CD4-positive, alpha-beta T cell treated with Interleukin-15 for 1 hour (primary cell): Measurements from ENCODE around the gene LDHAL6B.

Experiments
- DNase-seq: peaks from one replicate; pipeline ENCODE4 v3.0.0-alpha.2; 2020

LDHAL6B gene

DNA sequence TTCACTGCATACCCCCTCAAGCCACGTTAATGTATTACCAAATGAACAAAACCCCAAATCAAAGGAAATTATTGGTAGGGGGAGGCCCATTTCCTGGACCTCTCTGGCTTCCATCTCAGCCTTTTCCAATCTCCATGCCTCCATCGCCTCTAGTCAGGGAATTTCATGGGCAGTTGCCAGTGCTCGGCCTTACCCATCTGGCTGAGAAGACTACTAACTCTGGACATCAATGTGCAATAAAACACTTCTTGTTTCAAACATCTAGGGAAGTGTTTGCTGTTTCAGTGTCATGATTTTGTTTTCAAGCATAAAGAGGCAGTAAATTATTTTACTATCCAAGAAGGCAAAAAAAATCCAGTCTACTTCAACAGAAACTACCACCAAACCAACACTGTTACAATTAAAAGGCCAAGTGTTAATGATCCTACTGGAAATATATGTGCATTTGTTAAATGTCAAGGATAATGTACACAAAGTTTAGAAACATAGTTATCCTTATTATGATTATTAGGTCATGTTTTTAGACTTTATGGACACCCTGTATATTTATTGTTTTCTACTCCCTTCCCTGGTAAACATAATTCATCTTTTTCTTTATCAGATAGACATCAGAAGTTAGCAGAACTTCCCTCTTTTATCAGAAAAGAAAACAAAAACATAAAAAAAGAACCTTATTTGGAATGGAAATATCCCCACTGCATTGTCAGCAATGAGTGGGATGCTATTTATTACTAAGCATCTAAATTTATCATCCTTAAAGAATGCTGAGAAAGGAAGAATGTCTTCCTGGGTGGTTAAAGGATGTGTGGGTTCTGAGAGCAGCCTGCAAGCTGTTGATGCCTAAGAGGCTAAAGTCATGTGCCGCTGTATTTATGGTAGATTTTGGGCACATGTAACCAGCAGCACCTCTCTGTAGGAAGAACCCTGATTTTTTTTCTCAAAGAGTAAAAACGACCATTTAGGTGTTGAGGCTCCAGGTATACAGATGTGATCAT lies 15.2 kb downstream of the LDHAL6B start:
- DNase-seq, result no peak

DNA sequence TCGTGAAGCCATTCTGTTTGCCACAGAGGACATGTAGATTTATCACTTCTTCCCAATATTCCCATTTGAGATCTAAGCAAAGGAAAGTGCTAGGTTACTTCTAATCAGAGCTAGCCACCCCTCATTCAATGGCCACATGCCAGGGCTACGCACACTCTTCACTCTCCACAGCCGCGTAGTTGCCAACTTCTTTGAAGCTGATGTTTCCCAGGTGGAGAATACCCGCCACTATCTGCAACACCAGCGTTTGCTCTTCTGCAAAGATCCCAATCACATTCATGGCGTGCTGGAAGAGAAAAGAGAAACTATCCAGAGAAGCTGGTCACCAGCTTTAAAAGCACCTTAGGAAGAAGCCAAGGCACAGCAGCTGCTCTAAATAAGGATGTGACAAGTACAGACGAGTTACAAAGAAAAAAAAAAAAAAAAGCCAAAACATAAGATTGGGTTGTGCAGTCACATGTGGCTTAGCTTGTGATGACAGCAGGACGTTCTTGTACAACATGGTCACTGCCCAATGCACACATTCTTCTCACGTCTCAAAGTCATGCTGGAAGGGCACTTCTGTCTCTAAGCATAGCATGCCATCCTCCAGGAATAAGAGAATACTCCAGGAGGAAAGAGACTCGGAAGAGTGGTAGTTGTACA lies 16.4 kb downstream of the LDHAL6B start:
- no peak for DNase-seq

DNA sequence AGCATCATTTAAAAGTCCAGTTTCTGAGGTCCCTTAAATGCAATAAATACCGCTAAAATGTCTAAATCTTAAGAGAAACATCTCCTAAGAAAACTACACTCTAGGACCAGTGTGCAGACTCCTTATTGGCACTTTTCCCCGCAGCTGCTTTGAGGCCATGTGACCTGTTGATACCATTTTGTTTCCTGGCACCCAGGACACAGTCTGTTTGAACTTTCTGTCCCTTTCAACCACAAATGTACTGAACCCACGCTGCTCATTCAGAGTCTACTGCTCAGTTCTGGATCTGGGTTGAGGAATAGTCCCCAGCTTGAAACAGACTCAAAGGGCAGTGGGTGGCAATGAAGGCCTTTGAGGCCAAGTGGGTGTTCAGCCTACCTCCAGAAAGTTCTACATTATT lies 17.1 kb downstream of the LDHAL6B start:
- no peak for DNase-seq

DNA sequence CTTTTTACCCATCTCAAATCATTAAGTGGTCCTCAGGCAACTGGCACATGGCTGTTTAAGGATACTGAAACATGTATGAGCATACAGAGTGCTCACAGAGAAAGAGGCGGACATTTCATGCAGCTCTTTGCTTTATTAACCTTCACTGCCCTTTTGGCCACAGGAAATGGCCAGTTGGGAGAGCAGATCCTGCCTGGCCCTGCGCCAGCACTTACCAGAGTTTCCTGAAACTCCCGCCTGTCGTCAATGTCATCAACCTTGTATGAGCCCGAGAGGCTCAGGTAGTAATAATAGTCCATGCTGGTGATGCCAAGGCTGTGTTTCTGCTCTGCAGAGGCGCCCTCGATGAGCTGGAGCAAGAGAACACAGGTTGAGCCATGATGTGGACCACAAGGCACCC lies 17.8 kb downstream of the LDHAL6B start:
- DNase-seq, result no peak

DNA sequence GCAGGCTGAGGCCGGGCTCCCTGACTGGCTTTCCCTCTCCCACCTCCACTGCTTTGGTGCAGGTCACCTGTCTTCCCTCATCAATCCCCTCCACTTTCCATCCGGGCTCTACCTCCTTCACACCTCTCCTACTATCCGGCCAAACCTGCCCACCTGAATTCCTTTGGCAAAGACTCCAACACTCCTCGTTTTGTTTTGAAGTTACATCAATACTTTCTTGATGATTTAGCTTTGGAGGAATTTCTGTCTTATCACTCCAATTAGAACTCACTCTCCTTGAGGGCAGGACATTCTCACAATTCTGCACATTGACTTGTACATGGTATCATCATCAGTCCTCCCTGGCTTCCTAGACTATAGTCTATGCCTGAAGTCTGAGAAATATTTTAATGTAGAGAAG lies 20.4 kb downstream of the LDHAL6B start:
- DNase-seq, result no peak

DNA sequence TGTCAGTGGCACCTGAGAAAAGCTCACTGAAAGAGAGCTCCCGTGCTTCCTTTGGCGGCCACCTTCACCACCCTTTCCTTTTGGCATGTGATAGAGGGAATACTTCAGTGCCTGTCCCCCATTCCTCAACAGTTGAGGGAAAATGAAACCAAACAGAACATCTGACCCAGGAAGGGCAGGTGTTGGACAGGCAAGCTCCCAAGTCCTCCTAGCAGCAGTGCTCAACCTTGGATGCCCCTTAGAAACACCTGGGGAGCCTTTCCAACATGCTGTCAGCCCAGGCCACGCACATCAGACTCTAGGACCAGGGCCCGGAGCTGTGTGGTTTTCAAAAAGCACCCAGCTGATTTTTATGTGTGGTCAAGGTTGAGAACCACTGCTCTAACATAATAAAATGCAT lies 22.4 kb downstream of the LDHAL6B start:
- no peak for DNase-seq

DNA sequence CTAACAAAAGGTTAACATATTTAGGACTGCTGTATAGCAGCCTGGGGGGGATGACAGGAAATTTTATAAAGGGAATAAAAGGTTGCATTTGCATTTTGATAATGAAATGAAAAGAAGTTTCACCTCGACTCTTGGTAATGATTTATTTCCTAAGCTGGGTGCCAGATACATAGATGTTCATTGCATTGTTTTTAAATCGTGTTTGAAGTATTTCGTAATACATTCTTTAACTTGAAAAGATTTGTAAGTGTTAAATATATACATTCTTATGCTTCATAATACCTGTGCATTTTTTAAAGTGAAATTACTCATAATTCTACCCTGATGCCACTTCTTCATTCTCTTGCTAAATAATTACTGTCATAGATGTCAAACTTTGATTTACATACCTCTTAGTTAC lies 22.8 kb downstream of the LDHAL6B start:
- no peak for DNase-seq

DNA sequence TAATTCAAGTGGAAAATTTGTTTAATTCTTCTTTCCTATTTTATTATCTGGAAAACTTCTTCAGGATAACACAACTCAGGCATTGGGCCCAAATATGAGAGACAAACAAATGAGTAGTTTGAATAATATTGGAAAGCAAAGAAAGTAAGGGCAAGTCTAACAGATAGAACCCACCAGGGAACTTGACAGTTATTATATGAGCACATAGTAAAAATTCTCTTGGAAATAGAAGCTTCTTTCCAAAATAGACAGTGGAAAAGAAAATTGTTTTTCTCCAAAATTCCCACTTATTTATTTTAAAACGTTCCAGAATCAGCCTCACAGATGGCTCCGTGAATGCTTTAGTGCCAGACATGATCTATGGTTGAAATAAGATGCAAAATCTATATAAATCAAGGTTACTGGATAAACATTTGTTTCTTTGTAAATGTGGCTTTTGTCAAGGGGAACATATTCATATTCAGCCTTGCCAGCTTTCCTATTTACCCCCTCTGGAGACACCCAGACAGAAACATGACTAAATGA lies 23.9 kb downstream of the LDHAL6B start:
- no peak for DNase-seq

DNA sequence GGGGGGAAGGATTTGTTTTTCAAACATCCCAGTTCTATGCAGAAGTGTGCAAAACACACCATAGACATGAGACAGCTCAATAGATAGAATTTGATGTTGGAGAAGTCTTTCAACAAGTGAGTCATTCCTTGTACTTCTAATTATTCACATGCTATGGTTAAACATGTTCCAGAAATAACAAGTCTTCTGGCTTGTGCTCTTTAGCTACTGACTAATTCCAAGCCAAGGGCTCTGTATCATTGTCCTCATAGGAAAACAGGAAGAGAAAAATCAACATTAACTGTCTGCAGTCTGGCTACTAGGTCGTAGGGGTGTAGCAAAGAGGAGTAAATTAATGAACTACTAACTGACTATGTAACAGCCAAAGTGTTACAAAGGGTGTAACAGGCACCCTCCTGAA lies 25.8 kb downstream of the LDHAL6B start:
- no peak for DNase-seq

DNA sequence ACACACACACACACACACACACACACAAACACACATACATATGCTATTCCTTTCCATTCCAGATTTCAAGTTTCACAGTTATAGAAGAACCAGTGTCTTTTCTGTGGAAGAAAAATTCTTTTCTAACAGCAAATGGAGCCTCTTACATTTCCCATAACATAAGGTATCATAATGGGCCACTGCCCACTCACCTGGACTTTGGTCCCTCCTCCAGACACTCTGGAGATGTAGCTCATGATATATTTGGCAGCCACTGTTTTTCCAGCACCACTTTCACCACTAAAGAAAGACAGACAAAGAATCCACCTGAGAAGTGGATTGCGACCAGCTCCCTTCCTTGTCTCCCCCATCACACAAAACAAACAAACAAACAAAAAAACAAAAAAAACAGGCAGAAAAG lies 29.8 kb downstream of the LDHAL6B start:
- DNase-seq, result no peak

DNA sequence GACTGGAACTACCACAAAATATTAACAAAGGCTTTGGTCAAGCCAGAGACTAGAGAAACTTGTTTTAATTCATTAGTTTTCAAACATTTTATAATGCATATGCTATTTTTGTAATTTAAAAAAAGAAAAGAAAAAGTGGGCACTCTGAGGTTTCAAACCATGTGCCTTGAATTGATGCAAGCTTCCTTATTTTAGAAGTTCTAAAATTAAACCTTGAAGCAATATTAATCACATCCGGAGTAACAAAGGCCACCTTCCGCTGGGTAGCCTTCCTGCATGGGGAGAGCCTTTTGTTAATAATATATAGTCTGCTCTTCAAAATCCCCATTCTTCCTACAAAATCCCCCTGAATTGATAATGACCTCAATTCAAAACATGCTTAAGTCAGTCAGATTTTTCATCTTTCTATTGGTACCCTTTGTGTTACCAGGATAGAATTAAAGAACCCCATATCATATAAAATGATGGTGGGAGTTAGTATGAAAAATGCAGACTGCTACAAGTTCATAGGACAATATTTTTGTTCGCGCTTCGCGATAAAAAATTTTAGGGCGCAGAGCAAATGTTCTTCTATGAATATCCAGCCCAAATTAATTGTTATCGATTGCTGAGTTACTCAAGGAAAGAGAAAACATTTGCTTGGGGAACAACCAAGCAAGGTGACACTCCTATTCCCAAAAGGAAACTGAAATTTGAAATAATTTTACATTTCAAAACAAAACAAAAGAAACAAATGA lies 30.6 kb downstream of the LDHAL6B start:
- no peak for DNase-seq

DNA sequence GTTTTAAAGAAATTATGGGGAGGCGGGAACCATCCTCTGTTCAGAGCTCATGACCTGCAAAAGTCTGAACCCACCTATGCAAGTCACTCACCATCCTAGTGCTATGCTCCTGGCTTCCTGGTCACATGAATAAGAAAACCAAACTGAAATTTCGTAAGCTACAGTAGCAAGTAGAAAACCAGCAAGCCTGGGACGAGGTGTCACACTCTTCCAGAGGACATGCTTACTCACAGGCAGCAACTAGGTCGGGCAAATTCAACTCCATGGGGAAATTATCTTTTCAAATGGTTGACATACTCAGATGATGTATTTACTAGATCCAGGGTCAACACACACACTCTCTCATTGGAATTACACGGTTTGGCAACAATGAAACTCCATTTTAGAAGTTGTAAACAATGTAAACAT lies 31.3 kb downstream of the LDHAL6B start:
- no peak for DNase-seq

DNA sequence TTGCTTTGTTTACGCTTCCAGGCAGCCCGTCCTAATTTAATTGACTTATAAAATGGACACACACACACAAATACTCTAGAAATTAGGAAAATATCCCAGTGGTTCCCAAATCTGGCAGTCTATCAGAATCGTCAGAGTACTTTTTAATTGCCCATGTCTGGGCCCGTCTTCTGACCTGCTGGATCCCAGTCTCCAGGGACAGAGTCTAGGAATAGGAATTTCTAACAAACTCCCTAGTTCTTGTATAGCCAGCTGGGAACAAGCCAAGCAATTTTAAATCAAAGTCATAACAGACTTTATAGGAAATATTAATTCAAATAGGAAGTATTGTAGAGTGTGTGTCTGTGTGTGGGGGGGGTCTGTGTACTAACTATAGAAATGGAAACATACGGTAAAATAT lies 33.4 kb downstream of the LDHAL6B start:
- no peak for DNase-seq

DNA sequence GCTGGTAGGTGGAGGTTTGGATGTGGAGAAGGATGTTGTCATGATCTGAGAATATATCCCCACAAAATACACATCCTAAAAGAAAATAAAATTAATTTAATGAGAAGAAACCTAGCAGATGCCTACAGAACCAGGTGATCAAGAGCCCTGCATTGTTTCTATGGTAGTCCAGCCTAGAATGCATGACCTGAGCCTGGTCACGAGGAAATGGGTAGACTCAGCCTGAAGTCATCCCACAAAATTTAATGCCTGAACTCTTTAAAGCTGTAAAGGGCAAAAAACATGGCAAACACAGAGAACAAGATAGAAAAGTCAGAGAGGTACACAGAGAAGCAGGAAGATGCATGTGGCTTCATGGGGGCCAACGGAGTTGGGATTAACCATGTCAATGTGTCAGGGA lies 36.0 kb downstream of the LDHAL6B start:
- DNase-seq, result no peak

DNA sequence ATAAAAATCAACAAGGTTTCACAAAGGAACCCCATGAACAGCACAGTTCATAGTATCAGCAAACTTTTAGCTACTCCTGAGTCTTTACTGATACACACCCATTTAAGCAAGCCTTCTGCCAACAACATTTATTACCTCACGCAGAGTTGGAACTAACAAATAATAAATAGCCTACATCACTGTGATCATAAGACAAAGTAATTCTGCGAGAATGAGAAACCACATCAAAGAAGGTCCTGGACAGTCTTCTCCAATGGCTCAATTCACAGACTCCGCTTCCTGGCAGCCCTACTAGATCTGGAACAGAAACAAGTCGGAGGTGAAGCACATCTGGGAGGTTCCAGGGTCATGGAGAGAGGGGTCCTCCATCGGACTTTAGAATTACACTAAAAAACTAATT lies 37.0 kb downstream of the LDHAL6B start:
- no peak for DNase-seq

DNA sequence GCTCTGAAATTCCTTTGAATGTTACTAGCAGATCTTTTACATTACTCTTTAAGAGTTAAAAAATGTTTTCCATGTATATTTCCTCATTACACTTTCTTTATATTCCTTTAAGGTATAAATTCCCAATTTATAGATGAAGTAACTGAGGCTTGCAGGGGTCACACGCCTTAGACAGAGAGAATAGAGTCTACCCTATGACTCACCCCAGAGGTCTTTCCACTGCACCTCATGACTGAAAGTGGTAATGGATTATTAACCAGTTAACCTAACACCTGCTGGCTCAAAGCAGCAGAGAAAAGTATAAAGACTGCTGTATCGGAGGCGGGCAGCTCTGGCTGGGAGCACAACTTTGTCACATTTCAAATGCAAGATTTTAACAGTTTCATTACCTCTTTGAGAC lies 37.7 kb downstream of the LDHAL6B start:
- DNase-seq, result no peak

DNA sequence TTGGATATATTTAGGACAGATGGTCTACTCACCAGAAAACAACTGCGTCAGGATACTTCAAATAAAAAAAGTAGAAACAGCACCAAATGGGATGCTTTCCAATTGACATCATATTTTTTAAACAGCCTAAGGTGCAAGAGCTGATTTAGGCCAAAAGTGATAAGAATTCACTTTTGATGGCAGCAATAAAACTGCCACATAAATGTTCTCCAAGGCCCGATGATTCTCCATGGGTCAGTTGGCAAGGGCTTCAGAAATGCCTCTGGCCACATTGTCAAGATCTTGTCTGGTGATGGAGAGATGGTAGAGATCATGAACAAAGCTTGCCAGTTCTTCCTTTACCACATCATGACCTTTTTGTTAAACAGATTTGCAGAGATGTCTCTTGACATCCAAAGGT lies 38.9 kb downstream of the LDHAL6B start:
- no peak for DNase-seq

DNA sequence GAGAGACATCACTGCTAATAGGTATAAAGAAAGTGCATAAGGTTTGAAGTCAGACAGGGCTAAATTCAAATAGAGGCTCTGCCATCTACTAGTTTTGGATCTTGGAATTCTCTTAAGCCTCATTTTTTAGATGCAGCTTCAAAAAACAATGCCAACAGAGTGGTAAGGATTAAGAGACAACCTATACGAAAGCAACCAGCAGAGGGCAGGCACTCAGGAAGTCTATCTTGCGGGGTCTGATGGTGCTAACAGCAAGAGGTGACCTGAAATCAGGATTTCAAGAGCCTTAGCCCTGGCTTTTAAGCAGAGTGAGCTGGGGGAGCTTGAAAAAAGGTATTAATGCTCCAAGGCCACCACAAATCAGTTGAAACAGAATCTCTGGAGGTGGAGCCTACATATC lies 40.7 kb downstream of the LDHAL6B start:
- peak; percentile 60 for DNase-seq

DNA sequence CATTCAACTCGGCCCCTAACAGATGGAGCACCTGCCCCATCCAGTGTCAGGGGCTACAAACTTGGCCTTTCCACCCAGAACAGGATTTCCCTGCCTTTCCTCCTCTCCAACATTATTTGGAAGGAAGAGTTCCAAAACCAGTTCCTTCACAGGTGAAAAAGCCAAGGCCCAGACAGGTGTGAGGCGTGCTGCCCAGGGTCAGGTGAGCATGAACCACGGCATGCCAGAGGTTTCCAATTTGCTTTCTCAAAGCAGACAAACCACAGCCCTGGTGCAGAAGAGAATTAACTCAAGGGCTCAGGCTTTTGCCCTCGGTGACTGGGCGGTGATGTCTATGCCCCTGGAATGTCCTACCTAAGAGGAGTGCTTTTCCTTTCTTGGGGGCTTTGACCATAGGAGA lies 43.2 kb downstream of the LDHAL6B start:
- DNase-seq, result no peak

DNA sequence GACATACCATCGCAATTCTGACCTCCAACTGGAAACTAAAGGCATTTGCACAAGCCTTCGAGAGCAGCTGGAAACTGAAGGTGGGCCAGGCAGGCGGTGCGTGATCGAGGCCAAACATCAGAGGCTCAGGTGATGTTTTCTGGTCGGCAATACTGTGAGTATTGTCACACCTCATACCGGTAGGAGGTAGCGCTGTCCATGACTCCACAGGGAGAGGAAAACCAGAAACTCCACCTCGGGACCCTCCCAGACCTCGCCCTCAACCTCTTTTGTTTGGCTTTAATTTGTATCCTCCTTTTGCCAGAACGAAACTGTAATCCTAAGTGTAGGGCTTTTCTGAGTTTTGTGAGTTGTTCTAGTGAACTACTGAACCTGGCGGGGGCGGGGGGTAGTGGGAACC lies 43.6 kb downstream of the LDHAL6B start:
- DNase-seq, result no peak

DNA sequence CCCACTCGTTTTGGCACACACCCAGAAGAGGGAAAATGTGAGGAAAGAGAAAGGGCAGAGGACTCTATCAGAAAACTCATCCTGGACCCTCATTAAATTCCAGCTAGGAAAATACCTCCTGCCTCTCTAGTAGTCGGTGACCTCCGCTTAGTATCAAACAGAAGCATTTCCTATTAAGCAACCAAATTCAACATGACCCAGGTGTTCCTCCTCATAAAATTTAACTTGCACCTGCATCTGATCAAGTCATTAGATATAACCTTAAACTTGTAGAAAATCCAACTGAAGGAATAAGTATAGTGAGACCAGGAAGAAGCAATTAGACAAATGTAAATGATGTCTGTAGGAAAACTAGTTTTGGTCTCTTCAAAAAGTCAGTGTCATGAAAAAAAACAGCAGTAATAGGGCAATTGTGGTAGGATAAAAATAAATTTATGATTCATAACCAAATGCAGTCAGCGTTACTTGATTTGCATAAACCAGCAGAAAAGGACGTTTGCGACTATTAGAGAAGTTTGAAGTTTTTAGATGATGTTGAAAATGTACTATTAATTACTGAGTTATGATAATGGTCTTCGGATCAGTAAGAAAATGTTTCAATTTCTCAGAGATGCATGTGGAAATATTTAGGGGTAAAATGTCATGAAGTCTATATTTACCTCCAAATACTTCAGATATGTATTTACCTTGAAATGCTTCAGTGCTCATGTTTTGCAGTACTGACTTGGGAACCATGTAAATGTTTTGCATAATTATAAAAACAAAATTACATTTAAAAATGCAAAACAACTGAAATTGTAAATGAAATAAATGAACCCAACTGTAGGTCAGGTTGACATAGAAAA lies 44.6 kb downstream of the LDHAL6B start:
- DNase-seq, result no peak

DNA sequence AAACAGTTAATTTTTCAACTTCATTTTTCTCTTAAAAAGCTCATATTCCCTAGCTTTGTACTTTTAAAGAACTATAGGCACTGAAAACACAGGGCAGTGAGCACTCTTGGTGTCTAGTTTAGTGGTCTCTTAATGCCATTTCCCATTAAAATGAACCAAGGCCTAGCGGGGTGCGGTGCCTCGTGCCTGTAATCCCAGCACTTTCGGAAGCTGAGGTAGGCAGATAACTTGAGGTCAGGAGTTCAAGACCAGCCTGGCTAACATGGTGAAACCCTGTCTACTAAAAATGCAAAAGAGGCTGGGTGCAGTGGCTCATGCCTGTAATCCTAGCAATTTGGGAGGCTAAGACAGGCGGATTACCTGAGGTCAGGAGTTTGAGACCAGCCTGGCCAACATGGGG lies 45.5 kb downstream of the LDHAL6B start:
- DNase-seq, result no peak
